Gastroesophageal sphincter (tissue), 3 donors: ENCODE measurements around the gene RNF180.

Experiments
- POLR2A ChIP-seq, 2 donors: fragments of 450-650 bp; IDR thresholded peaks; one replicate each; pipeline ENCODE4 v1.6.1; 2017; ENCODE audit warnings: antibody characterized with exemption in 2 of 2, mild to moderate bottlenecking in 2 of 2, moderate library complexity in 1 of 2
- TF ChIP-seq, protein P1 (sequence below), 4 experiments: fragments of 200-600 bp in 2 of 4; fragments of 450-650 bp in 2 of 4; sonication (generic) in 1 of 4; IDR thresholded peaks; one replicate each; pipeline ENCODE4 v1.5.1; 2017 to 2019; ENCODE audit warnings: antibody characterized with exemption in 4 of 4, mild to moderate bottlenecking in 2 of 4, moderate library complexity in 2 of 4

- TF ChIP-seq, protein P1, sequence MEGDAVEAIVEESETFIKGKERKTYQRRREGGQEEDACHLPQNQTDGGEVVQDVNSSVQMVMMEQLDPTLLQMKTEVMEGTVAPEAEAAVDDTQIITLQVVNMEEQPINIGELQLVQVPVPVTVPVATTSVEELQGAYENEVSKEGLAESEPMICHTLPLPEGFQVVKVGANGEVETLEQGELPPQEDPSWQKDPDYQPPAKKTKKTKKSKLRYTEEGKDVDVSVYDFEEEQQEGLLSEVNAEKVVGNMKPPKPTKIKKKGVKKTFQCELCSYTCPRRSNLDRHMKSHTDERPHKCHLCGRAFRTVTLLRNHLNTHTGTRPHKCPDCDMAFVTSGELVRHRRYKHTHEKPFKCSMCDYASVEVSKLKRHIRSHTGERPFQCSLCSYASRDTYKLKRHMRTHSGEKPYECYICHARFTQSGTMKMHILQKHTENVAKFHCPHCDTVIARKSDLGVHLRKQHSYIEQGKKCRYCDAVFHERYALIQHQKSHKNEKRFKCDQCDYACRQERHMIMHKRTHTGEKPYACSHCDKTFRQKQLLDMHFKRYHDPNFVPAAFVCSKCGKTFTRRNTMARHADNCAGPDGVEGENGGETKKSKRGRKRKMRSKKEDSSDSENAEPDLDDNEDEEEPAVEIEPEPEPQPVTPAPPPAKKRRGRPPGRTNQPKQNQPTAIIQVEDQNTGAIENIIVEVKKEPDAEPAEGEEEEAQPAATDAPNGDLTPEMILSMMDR (IDR thresholded peaks at IDR 0.05): no peak
- no peak for TF ChIP-seq POLR2A (IDR thresholded peaks at IDR 0.05)
Measured at GRCh38 chr5:64125521-64125920, 40.1 kb upstream of the RNF180 start.
